GM18868 (cell line): ENCODE measurements around the gene DUSP1.
A peak's percentile ranks its signal among the peaks of the same experiment; 100 is the strongest.

ENCODE experiments used
- ATAC-seq: cut with Tn5 transposase; IDR thresholded peaks from one replicate; pipeline ENCODE4 v1.9.1; 2021; ENCODE audit warnings: mild to moderate bottlenecking, moderate library complexity; ENCODE audit not compliant: unreplicated experiment

Gene DUSP1

DNA sequence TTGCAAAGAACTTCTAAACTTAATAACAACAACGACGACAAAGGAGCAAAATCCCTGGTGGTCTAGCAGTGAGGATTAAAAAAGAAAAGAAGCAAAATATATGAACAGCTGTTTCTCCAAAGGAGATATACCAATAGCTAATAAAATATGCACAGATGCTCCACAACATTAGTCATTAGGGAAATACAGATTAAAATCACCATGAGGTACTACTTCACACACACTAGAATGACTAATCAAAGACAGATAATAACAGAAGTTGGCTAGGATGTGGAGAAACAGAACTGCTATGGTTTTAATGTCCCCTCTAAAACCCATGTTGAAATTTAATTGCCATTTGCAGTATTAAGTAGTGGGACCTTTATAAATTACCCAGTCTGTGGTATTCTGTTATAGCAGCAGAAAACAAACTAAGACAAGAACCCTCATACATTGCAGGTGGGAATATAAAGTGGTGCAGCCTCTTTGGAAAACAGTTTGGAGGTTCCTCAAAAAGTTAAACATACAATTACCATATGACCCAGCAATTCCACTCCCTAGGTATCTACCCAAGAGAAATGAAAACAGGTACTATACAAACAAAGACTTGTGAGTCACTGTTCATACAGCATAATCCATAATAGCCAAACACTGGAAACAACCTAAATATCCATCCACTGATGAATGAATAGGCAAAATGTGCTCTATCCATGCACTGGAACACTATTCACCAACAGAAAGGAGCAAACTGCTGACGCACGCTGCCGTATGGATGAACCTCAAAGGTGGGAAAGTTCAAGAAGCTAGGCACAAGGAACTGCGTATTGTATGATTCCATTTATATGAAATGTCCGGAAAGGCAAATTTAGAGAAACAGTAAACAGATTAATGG, 11.4 kb upstream of the DUSP1 start:
- no peak for ATAC-seq

DNA sequence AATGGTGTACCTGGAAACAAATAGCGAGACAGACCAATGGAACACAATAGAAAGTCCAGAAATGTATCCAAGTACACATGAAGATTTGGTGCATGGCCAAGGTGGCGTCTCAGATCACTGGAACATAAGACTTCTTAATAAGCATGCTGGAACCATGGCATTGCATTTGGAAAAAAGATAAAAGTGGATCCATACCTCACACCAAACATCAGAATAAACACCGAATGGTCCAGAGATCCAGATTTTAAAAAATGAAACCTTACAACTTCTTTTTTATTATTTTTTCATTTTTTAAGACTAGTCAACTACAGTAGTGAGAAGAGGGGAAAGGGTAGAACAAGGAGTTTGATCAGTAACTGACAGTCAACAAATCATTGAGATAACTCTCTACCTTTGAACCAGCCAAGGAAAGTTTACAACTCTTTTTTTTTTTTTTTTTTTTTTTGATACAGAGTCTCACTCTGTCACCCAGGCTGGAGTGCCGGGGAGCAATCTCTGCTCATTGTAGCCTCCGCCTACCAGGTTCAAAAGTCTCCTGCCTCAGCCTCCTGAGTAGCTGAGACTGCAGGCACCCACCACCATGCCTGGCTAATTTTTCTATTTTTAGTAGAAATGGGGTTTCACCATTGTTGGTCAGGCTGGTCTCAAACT, 8.8 kb upstream of the DUSP1 start:
- no peak for ATAC-seq

- peak; percentile 13 for ATAC-seq
Observed at GRCh38 chr5:172777881-172778814, 7.2 kb upstream of the DUSP1 start.

- no peak for ATAC-seq
Observed at GRCh38 chr5:172776235-172776594, 5.2 kb upstream of the DUSP1 start.

DNA sequence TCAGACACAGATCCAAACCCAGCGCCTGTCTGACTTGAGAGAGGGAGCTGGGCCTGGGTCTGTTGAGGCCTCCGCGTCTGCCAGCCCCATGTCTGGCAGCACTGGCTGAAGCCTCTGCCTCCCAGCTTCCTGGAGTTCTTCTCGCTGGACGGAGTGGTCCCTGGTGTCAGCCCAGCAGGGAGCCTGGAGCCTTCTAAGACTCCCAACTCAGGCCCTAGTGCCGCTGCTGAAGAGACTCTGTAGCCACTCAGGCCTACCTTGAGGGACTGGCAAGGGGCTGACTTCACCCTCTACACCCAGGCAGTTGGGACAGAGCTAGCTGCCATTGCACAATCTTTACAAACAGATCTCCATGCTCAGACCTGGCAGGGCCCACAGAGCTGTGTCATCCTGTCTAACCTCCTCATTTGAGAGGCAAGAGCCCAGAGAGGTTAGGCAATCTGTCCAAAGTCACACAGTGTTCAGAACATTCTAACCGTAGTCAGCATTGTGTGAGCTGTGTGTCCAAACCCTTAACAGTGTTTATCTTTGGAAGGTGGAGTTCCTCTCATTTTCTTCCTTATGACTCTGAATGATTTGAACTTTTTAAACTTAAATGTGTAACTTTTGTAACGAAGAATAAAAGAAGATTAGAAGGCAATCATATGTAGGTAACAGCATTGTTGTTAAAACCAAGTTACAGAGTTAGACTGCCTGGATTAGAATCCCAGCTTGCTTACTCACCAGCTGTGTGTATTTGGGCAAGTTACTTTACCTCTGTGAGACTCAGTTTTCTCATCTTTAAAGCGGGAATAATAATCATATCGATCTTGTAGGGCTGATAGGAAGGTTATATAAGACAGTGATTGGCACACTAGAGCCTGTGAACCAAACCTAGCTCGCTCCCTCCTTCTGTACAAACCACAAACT, 4.6 kb upstream of the DUSP1 start:
- no peak for ATAC-seq

DNA sequence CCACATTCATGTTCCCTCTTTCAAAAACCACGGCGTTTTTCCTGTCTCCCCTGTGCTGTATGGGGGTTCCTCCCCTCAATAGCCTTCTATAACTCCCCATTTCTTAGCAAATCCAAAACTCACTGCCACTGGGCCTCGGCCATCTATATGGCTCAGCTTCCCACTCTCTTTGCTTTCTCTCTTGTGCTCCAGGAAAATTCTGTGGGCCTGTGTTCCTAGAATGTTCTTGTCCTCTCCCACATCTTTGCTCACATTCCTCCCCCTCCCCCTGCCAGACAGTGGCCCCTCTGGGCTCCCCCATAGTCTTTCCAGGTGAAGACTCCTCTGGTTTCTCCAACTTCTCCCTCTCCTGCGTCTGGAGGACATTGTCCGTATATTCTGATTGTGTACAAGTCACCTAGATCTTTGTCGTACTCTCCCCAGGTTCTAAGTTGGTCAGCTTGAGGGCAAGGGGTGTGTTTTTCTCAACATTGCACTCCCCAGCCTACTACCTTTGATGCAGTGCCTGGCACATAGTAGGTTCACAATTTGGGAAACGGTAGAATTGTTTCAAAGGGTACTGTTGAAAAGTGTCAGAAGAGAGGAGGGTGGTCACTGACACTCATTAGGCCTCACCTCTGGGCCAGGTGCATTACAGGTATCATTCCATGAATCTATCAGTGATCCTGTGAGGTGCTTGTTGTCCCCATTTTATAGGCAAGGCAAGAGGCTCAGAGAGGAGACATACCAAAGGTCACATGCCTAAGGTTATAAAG, 3.7 kb upstream of the DUSP1 start:
- ATAC-seq, result no peak

- ATAC-seq, result no peak
Observed at GRCh38 chr5:172773481-172774469, 2.8 kb upstream of the DUSP1 start.

DNA sequence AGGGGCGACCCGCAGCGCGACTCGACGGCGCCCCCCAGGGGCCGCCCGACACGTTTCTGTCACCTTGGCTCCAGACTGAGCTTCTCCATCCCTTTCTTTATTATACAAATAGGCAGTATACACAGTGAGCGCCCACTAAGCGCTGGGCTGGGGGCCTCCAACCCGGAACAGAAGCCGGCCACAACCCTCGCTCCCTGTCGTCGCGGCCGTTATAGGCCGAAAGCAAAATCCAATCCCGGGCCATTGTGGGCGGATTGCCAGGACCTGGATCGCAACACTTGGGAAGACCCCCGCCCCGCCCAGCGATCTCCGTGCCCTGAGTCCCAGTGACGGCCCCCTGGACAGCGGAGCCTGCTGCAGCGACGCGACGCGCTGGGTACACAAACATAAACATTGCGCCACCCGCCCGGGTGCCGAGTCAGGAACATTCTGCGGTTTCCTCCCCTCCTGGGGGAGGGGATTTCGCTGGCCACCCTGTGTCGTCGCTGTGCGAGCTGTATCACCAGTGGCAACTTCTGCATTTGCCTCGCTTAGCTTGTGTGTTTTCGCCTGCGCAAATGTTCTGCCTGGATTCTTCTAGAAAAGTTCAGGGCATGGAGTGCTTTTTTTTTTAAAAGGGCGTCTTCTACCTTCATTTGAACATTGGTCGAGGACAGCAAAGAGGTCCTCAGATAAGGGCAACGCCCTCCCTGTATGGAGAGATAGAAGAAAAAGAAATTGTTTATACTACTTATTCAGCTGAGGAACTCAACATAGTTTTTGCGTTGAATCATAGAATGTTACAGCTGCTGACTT, 1.3 kb upstream of the DUSP1 start:
- peak; percentile 34 for ATAC-seq

DNA sequence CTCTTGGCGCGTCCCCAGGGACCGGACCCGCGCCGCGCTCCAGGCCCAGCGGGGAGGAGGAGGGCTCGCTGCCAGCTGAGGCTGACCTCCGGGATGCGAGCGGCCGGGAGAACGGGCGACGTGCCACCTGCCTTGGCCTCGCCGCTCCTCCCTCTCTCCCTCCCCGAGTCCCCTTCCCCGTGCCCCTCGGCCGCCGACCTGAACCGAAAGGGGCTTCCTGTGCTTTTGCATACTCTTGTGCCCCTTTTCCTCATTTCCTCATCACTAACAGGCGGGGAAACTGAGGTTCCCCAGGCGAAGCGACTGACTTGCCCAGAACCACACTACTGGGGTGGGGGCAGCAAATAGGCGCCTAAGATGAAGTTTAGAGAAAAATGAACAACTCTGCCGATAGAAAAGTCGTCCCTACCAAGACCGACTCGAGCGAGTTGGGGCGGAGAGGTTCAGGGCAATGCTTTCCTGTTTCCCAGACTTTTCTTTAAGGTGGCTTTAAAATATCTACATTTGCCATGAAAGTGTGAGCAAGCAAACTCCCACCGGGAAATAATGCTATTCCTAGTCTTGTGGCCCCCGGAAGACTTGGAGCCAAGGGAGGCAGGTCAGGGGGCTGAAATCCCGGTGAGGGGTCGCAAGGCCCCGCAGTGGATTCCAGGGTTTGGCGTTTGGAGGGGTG, 580 bp upstream of the DUSP1 start:
- no peak for ATAC-seq

GRCh38 chr5:172770374-172770674, 671 bp downstream of the DUSP1 start:
- ATAC-seq, result no peak

GRCh38 chr5:172769616-172770373, 1.2 kb downstream of the DUSP1 start:
- ATAC-seq, result no peak

GRCh38 chr5:172769342-172769615, 1.7 kb downstream of the DUSP1 start:
- no peak for ATAC-seq

- ATAC-seq, result no peak
Observed at GRCh38 chr5:172768573-172769341, 2.2 kb downstream of the DUSP1 start.

DNA sequence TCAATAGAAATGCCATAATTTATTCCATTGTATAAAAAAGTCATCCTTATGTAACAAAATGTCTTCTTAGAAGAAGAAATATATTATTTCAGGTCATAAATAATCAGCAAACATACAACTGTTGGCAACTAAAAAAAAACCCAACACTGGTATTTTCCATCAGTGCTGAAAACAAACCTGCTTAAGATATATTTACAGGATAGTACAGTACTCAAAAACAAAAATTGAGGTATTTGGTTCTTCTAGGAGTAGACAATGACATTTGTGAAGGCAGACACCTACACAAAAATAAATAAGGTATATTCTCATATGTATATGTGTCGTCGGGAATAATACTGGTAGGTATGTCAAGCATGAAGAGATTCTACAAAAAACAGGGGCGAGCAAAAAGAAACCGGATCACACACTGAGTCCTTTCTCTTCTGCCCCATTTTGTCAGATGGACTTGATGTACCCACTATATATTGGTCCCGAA, 2.9 kb downstream of the DUSP1 start:
- ATAC-seq, result no peak

- no peak for ATAC-seq
Observed at GRCh38 chr5:172766287-172767108, 4.5 kb downstream of the DUSP1 start.
